SK-N-SH treated with all-trans-retinoic acid at 6 μM for 48 hours (cell line): ENCODE data around the gene AIM2.

Source experiments
- BACH2 ChIP-seq: fragments of 250-450 bp; sonication (Bioruptor Pico); IDR thresholded peaks from 2 replicates; pipeline ENCODE4 v1.9.0; 2021; ENCODE audit warnings: mild to moderate bottlenecking, borderline replicate concordance
- CSRNP3 ChIP-seq: fragments of 250-450 bp; sonication (Bioruptor Pico); IDR thresholded peaks from 2 replicates; pipeline ENCODE4 v1.5.1; 2021; ENCODE audit warnings: mild to moderate bottlenecking, moderate library complexity
- OSR1 ChIP-seq: fragments of 250-450 bp; sonication (Bioruptor Pico); IDR thresholded peaks from 2 replicates; pipeline ENCODE4 v1.8.0; 2022; ENCODE audit warnings: moderate library complexity, mild to moderate bottlenecking, inconsistent platforms
- PPARA ChIP-seq: fragments of 250-450 bp; sonication (Bioruptor Pico); IDR thresholded peaks from 2 replicates; pipeline ENCODE4 v1.5.0; 2020; ENCODE audit warnings: mild to moderate bottlenecking, borderline replicate concordance
- SNAI2 ChIP-seq: fragments of 250-450 bp; sonication (Bioruptor Pico); IDR thresholded peaks from 2 replicates; pipeline ENCODE4 v1.5.0; 2020; ENCODE audit warnings: mild to moderate bottlenecking, moderate library complexity
- TOX ChIP-seq: fragments of 250-450 bp; sonication (Bioruptor Pico); IDR thresholded peaks from 2 replicates; pipeline ENCODE4 v1.8.0; 2021; ENCODE audit warnings: mild to moderate bottlenecking, moderate library complexity, borderline replicate concordance
- TSHZ2 ChIP-seq: fragments of 250-450 bp; sonication (Bioruptor Pico); IDR thresholded peaks from 2 replicates; pipeline ENCODE4 v1.5.0; 2020; ENCODE audit warnings: mild to moderate bottlenecking, moderate library complexity
- ZFP30 ChIP-seq: fragments of 450-650 bp; formaldehyde crosslinking; IDR thresholded peaks from 2 replicates; pipeline ENCODE4 v1.5.0; 2022; ENCODE audit warnings: mild to moderate bottlenecking, moderate library complexity
- ZNF565 ChIP-seq: fragments of 450-650 bp; formaldehyde crosslinking; conservative IDR thresholded peaks from 2 replicates; pipeline ENCODE4 v1.5.0; 2020; ENCODE audit warnings: low read depth, mild to moderate bottlenecking, moderate library complexity
- ZNF70 ChIP-seq: fragments of 450-650 bp; formaldehyde crosslinking; IDR thresholded peaks from 2 replicates; pipeline ENCODE4 v1.5.0; 2020; ENCODE audit warnings: mild to moderate bottlenecking, moderate library complexity
- TF ChIP-seq, protein P1 (sequence below): fragments of 250-450 bp; sonication (Bioruptor Pico); IDR thresholded peaks from 2 replicates; pipeline ENCODE4 v1.8.0; 2020; ENCODE audit warnings: mild to moderate bottlenecking, moderate library complexity, borderline replicate concordance

DNA sequence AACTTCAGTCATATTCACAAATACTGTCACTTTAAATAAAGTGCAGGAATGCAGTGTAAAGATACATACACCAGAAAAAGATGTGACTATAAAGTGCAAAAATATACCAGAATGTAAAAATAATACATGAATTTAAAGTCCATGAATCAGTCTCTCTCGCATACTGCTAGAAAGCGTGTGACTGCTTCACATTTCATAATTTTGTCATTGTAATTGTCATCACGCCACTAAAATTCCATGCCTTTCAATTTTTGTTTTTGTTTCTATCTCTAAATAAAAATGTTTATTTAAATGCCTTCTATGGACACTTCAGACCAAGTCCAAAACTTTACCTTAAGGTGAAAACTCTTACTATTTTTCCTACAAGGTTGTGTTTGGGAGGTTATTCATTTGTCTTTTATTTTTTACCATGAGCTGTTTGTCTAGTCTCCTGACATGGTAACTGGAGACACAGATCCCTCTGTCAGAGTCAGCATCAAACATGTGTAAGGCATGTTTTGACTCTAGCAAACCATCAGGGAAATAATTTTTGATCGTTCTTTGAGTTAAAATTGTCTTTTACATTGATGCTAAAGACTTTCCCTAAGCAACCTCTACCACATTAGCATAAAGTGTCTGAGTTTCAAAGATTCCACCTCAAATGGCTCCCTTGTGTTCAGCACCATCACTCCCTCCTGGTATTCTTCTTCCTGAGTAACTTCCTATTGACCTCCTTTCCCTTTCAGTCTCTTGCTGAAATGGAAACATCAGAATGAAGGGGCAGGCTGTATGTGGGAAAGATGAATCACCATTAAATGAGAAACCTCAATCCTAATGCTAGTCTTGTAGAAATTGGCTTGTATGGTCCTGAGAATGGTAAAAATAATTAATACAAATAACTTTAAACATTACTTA is 14.0 kb upstream of the AIM2 start:
- TF ChIP-seq ZNF70 (CRISPR knock-in tag) = no peak
- TF ChIP-seq, protein P1, sequence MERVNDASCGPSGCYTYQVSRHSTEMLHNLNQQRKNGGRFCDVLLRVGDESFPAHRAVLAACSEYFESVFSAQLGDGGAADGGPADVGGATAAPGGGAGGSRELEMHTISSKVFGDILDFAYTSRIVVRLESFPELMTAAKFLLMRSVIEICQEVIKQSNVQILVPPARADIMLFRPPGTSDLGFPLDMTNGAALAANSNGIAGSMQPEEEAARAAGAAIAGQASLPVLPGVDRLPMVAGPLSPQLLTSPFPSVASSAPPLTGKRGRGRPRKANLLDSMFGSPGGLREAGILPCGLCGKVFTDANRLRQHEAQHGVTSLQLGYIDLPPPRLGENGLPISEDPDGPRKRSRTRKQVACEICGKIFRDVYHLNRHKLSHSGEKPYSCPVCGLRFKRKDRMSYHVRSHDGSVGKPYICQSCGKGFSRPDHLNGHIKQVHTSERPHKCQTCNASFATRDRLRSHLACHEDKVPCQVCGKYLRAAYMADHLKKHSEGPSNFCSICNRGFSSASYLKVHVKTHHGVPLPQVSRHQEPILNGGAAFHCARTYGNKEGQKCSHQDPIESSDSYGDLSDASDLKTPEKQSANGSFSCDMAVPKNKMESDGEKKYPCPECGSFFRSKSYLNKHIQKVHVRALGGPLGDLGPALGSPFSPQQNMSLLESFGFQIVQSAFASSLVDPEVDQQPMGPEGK = no peak
- no peak for TF ChIP-seq CSRNP3 (CRISPR knock-in tag)
- TF ChIP-seq PPARA (CRISPR knock-in tag) = no peak
- no peak for TF ChIP-seq SNAI2 (CRISPR knock-in tag)
- 0 out of 2 replicates have a peak, but pooled peaks have one; percentile 17 for TF ChIP-seq TOX (CRISPR knock-in tag)
- TF ChIP-seq BACH2 = no peak
- peak; percentile 68; the same call in 1 of the 2 replicates for TF ChIP-seq OSR1 (CRISPR knock-in tag)
- no peak for TF ChIP-seq ZFP30
- TF ChIP-seq TSHZ2 (CRISPR knock-in tag) = no peak
- TF ChIP-seq ZNF565 = no peak
